HS-5 (cell line): Measurements from ENCODE around the gene CLCN5.
"Not testable (repeated sequence)": the region's sequence is repeated elsewhere in the genome, so short reads cannot be mapped to it uniquely, and the experiment has no call there.

Experiments used
- DNase-seq: peaks from one replicate; pipeline ENCODE4 v3.0.0-alpha.2; 2012; ENCODE audit warnings: low read depth

The CLCN5 gene

DNA sequence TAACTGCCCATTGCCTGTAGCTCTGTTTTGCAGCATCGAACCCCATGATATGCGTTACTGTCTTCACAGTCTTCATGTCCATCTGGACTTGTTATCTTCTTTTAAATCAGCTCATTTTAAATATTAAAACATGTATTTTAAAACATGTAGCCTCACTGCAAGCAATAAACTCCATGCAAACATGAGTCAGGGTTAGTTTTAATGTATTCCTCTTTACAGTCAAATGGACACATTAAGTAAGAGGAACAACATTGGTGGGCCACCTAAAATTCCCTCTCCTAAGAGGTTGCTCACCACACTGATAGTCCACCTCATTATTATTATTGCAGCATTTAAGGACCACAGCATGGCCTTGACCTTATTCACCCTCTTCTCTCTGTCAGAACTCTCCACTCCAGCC is 74.1 kb downstream of the CLCN5 start:
- no peak for DNase-seq

DNA sequence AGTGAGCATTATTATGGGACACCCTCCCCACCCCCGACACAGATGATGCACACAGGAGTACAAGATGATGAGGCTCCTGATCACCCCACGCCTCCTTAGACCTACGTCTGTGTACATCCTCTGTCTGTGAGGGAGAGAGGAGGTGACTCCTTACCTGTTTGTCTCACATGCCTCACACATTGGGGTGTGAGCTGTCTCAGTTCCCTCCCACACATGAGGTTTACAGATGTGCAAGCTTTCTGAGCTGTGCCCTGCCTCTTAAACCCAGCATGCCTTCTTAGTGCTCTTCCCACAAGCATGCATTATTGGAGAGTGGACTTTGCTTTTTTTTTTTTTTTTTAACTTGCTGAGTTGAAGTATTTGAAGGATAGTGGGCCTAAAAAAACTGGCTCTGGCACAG is 76.7 kb downstream of the CLCN5 start:
- no peak for DNase-seq

GRCh38 chrX:50000937-50001542 is 78.6 kb downstream of the CLCN5 start:
- no peak for DNase-seq

GRCh38 chrX:50002067-50002714 is 79.8 kb downstream of the CLCN5 start:
- DNase-seq = no peak

- DNase-seq = no peak
These were observed 81.1 kb downstream of the CLCN5 start for GRCh38 chrX:50003467-50003866.

- no peak for DNase-seq
These were observed 81.5 kb downstream of the CLCN5 start for GRCh38 chrX:50003927-50004326.

DNA sequence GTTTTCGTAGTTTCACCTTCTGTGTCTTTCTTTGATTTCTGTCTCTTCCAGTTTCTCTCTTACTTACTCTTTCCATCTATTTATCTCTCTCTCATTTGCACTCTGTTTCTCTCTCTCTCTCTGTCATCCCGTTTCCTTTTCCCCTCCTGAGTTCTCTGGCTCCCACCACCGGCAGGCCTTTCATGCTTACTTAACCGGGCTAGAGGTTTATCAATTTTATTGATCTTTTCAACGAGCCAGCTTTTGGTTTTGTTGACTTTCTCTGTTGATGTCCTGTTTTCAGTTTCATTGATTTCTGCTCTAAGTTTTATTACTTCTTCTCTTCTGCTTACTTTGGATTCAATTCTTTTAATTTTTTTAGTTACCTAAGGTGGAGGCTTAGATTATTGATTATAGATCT is 103.2 kb downstream of the CLCN5 start:
- not testable (repeated sequence) for DNase-seq

DNA sequence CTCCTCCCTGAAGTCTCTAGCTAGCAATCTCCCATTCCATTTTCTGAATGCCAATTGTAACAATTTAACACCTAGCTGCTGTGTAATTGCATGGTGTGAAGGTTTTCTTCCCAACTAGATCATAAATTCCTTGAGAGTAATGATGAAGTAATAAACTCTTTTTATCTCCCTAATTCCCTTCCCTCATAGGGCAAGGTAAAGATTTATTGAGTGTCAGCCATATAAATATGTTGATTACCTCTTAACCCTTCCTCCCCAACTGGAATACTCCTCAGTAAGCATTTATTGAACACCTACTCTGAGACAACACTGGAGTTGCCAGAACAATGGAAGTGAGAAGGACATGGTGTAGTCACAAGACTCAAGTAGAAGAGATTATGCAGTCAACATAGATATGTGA is 112.7 kb downstream of the CLCN5 start:
- no peak for DNase-seq

DNA sequence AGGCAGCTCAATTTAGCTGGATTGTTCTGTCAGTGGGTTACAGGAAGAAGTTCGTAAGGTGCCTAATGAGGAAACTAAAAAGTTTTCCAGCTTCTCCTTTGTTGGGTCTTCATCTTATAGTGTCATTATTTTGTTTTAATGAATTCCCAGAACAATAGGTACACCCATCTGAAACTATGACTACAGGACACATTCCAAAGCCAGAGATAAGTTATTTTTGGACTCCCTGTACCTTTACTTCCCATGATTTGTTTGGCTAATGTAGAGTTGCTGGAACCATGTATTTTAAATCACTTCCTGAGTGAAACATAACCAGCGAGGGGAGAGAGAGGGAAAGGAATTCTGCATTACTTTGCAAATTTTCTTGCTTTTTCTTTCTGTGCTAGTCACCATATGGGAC is 114.0 kb downstream of the CLCN5 start:
- DNase-seq = no peak

GRCh38 chrX:50045823-50046222 is 123.4 kb downstream of the CLCN5 start:
- no peak for DNase-seq

GRCh38 chrX:50049228-50049627 is 126.8 kb downstream of the CLCN5 start:
- no peak for DNase-seq

GRCh38 chrX:50054147-50054546 is 131.8 kb downstream of the CLCN5 start:
- DNase-seq = no peak

- DNase-seq = no peak
These were observed 144.0 kb downstream of the CLCN5 start for GRCh38 chrX:50066318-50066937.

DNA sequence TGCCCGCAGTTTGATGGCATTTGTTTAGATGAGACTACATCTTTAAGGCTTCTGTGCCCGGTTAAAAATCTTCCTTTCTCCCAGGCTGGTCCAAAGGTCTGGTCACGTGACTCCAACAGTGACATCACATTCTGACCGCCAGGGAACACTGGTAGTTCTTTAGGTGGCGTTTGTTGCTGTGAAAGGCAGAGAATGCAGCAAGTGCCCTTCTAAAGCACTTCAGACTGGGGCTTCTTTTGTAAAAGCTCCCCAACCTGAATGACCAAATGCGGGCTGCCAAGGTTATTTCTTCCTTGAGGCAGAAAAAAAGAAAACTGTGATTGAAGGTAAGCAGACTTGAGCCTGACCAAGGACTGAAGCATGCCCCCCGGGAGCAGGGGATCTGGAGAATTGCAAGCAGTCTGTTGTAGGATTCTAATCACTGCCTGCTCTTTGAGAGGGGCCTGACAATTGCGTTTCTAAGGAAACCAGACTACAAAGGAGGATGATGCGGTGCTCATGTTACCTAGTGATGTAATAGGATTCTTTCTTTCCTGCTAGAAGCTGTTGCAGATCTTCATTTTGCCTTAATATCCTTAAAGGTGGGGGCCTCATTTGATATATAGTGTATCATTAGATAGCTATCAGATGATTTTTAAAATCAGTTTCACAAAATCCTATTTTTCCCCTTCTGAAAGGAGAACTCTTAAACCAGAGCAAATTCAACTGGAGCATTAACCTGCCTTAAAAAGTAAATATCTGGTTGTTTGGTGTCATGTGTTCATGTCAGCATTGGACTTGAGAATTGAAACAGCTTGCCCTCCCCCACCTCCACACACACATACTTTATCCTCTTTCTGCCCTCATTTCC is 145.3 kb downstream of the CLCN5 start:
- DNase-seq = no peak

DNA sequence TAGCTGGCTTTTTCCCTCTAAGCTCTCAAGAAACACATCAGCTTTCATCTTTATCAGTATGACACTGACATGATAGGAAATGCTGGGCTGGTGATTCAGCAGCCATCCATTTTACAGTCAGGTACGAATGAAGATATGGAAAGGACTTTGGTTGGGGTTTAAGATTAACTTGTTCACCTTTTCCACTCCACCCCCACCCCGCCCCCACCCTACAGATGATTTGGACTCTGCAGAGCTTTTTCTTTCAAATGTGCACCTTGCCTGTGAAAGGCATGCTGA is 145.8 kb downstream of the CLCN5 start:
- no peak for DNase-seq

GRCh38 chrX:50068893-50069292 is 146.5 kb downstream of the CLCN5 start:
- no peak for DNase-seq

GRCh38 chrX:50071494-50071893 is 149.1 kb downstream of the CLCN5 start:
- no peak for DNase-seq

- no peak for DNase-seq
These were observed 149.7 kb downstream of the CLCN5 start for GRCh38 chrX:50072110-50072509.

- DNase-seq = no peak
These were observed 151.2 kb downstream of the CLCN5 start for GRCh38 chrX:50073601-50074000.

- no peak for DNase-seq
These were observed 153.4 kb downstream of the CLCN5 start for GRCh38 chrX:50075630-50076339.

DNA sequence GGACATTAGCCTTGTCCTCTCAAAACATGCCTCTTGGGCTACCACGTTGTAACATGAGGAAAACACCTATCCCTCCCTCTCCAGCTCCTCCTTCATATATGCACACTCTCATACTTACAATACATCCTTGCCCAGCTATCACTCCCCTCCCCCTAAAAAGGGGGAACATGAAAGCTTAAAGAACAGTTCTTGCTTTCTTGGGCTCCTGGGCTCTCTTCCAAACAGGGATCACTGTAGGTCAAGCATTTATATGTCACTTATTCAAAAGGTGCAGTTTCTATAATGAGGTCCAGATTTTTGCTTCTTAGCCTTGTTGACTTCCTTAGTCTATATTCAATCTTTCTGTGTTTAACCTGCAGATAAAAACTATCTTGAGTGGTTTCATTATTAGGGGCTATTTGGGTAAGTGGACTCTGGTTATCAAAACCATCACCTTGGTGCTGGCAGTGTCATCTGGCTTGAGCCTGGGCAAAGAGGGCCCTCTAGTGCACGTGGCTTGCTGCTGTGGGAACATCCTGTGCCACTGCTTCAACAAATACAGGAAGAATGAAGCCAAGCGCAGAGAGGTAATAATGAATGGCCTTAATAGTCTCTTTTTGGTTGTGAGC is 159.0 kb downstream of the CLCN5 start:
- DNase-seq = no peak

DNA sequence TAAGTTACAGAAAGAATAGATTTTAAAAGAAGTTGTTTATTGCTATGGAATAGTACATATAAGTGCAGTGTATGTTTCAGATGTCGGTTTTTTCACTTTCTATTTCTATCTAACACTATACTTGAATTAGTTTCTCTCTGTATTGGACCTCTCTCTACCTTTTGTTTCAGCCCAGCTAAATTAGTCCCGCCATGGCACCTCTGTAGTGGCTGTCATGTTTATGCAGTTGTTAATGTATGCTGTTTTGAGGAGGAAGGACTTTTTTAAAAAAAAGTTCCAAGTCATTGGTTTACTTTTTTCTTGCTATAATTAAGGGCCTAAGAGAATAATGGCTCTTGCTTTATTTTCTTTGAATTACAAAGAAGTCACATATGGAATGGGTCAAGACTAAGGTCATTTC is 160.3 kb downstream of the CLCN5 start:
- DNase-seq = no peak
